ENCODE results near the gene CCDC6.

The CCDC6 gene

DNA sequence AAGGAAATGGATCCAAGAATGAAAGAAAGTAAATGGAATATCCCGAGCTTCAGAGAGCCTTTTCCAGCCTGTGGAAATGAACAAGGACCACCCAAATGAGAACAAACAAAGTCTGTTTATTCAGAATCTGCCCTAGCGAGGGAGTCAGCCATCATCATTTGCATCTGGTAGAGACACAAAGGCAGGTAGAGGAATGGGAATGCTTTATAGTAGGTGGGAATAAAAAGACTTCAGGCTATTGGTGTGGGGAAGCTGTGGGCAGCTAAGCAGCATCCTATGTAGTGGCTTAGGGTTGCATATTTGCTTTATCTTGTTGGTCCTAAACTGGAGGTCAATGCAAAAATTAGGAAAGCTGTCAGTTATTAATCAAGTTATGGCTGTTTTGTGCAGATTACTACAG lies 143.9 kb downstream of the CCDC6 start:
- no peak for DNase-seq (ENCODE audit: low read depth)
- no peak overlapping the region for H3K4me3 ChIP-seq (ENCODE audit: low read depth, low read length)
- TF ChIP-seq, protein P1, sequence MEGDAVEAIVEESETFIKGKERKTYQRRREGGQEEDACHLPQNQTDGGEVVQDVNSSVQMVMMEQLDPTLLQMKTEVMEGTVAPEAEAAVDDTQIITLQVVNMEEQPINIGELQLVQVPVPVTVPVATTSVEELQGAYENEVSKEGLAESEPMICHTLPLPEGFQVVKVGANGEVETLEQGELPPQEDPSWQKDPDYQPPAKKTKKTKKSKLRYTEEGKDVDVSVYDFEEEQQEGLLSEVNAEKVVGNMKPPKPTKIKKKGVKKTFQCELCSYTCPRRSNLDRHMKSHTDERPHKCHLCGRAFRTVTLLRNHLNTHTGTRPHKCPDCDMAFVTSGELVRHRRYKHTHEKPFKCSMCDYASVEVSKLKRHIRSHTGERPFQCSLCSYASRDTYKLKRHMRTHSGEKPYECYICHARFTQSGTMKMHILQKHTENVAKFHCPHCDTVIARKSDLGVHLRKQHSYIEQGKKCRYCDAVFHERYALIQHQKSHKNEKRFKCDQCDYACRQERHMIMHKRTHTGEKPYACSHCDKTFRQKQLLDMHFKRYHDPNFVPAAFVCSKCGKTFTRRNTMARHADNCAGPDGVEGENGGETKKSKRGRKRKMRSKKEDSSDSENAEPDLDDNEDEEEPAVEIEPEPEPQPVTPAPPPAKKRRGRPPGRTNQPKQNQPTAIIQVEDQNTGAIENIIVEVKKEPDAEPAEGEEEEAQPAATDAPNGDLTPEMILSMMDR (IDR thresholded peaks at IDR 0.05; ENCODE audit: low read depth, low read length, missing control alignments): no peak
- in situ Hi-C loops (cut with HindIII; ENCODE audit: low sequenced_read_pairs): no loop called here

DNA sequence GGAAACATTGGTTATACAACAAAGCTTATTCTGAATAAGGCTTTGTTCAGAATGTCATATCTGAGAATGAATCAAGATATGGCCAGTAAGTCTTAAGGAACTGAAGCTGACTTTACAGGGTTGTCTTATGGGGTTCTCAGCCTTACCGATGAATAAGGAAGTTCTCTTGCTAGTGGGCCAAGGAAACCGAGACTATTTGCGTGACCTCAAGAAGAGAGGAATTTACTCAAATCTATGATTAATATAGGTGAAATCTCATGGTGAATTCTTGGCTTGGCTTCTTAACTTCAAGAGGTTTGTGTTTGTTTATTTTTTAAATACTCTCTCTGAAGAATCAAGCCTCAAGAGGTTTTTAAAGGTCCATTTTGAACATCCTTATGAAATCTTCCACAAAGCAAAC lies 148.4 kb downstream of the CCDC6 start:
- in situ Hi-C loops (cut with HindIII; ENCODE audit: low sequenced_read_pairs): no loop called here
- TF ChIP-seq, protein P1 (IDR thresholded peaks at IDR 0.05; ENCODE audit: low read depth, low read length, missing control alignments): no peak
- no peak overlapping the region for H3K4me3 ChIP-seq (ENCODE audit: low read depth, low read length)

DNA sequence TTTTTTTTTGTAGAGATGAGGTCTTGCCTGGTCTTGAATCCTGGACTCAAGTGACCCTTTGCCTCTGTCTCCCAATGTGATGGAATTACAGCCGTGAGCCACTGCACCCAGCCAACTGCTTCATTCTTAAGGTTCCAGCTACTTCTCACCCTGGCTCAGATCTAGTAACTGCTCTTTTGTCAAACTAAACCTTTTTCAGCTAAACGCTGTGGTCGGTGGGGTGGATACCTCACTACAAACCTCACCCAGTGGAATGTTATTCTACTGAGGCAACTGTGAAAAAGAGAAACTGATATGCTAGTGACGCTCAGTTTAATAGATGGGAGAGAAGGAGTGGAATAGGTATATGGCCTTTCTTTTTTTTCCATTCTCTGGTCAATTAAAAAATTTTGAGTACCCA lies 151.4 kb downstream of the CCDC6 start:
- in situ Hi-C loops (cut with HindIII; ENCODE audit: low sequenced_read_pairs): no loop called here
- TF ChIP-seq, protein P1 (IDR thresholded peaks at IDR 0.05; ENCODE audit: low read depth, low read length, missing control alignments): no peak
- DNase-seq (ENCODE audit: low read depth): peak; percentile 15
- H3K4me3 ChIP-seq (ENCODE audit: low read depth, low read length): no peak overlapping the region

More for the DNA sequence above, 148.4 kb downstream of the CCDC6 start:
- DNase-seq (ENCODE audit: low read depth): peak; percentile 86

DNA sequence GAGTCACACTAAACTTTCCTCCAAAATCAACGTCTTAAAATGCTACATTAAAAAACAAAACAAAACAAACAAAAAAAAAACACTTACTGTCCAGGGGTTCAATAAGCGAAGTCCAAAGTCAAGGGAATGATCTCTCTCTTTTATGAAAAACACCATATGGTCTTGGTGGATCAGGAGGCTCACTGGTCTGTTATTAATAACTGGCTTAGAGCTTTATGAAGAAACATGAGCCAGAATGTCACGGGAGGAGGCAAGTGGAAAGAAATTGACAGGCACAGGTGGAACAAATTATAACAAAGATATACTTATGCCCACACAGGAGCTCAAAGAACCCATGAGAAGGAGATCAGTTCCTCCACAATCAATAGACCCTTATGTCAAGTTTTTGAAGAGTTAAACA lies 153.1 kb downstream of the CCDC6 start, which contains the start of gene MRLN:
Gene MRLN (minus strand): TSS at position 189 of the 400 bp plus-strand sequence.
- in situ Hi-C loops (cut with HindIII; ENCODE audit: low sequenced_read_pairs): no loop called here
- no peak for DNase-seq (ENCODE audit: low read depth)
- no peak within 1 kb of the TSS for H3K4me3 ChIP-seq (ENCODE audit: low read depth, low read length)
- TF ChIP-seq, protein P1 (IDR thresholded peaks at IDR 0.05; ENCODE audit: low read depth, low read length, missing control alignments): no peak

DNA sequence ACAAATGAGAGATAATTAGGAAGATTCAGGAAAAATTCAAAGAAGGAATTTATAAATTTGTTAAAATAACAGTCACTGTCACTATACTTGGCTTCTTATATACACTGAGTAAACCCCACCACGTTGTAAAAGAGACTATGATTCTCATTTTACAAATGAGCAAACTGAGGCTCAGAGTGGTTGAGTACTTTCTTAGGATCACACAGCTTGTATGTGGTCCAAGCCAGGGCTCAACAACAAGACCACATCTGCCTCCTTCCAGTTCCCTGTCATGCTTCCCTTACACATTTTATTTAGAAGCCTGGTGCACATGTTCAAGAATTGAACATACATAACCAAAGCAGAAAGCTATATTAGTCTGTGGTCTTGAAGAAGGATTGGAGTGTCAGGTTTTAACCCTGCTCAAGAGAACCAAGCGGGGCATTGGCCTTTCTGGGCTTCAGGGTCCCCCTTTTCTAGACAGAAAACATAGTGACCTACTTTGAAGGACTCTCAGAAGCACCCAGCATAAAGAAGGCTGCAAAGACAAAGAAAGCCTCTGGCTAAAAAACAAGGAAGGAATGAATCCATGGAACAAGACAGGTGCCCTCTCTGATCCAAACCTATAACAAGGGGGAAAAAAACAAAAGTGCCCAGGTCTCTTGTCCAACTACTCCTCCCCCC lies 153.9 kb downstream of the CCDC6 start:
- in situ Hi-C loops (cut with HindIII; ENCODE audit: low sequenced_read_pairs): no loop called here
- no peak for DNase-seq (ENCODE audit: low read depth)
- TF ChIP-seq, protein P1 (IDR thresholded peaks at IDR 0.05; ENCODE audit: low read depth, low read length, missing control alignments): no peak
- no peak overlapping the region for H3K4me3 ChIP-seq (ENCODE audit: low read depth, low read length)

DNA sequence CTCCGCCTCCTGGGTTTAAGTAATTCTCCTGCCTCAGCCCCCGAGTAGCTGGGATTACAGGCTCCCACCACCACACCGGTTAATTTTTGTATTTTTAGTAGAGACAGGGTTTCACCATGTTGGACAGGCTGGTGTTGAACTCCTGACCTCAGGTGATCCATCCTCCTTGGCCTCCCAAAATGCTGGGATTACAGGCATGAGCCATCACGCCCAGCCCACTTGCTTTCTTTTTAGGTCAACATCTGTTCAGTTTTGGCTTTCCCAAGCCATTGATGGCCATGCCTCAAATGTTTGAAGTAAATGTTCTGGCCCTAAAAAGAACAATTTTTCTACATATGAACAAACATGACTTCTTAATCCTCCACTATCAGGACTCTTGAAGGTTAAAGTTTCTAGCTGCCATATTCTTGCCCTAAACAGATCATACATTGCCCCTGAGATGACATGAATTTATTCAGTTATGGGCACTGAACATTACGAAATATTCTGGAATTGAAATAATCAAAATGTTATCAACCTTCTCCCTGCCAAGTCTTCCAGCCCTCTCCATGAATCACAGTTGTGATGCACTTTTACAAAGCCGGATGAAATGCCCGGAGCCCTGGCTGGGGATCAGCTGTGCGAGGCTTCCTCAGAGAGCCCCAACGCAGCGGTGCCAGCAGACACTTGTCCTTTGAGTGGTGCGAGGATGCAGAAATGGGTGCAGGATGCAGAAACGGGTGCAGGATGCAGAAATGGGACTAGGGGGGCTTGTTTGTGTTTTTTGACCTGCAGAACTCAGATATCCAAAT lies 156.0 kb downstream of the CCDC6 start:
- no peak for DNase-seq (ENCODE audit: low read depth)
- H3K4me3 ChIP-seq (ENCODE audit: low read depth, low read length): no peak overlapping the region
- TF ChIP-seq, protein P1 (IDR thresholded peaks at IDR 0.05; ENCODE audit: low read depth, low read length, missing control alignments): no peak
- in situ Hi-C loops (cut with HindIII; ENCODE audit: low sequenced_read_pairs): no loop called here
